GM23338 (cell line): ENCODE results near the gene CEACAM21.

Source experiments
- CREB1 ChIP-seq: fragments of 250-450 bp; sonication (Bioruptor Pico); IDR thresholded peaks from 2 replicates; pipeline ENCODE4 v1.5.0; 2020; ENCODE audit warnings: low read depth, mild to moderate bottlenecking, moderate library complexity
- CTCF ChIP-seq, 2 experiments: fragments of 200-600 bp in 1 of 2; sonication (generic) in 1 of 2; conservative IDR thresholded peaks; 2 replicates each; pipeline versions ENCODE4 v1.5.1 to v1.6.1; 2016 to 2017; ENCODE audit warnings: antibody characterized with exemption in 2 of 2, low read depth in 2 of 2, mild to moderate bottlenecking in 2 of 2, moderate library complexity in 1 of 2
- ETS1 ChIP-seq: IDR thresholded peaks from 2 replicates; pipeline ENCODE4 v1.6.1; 2016; ENCODE audit warnings: antibody characterized with exemption
- EZH2 ChIP-seq: fragments of 200-600 bp; sonication (generic); IDR thresholded peaks from one replicate; pipeline ENCODE4 v1.8.0; 2017; ENCODE audit warnings: antibody characterized with exemption, mild to moderate bottlenecking, low read depth; ENCODE audit not compliant: unreplicated experiment
- EZH2phosphoT487 ChIP-seq: fragments of 200-600 bp; sonication (generic); IDR thresholded peaks from one replicate; pipeline ENCODE4 v1.8.1; 2018; ENCODE audit warnings: antibody characterized with exemption; ENCODE audit not compliant: unreplicated experiment
- JUNB ChIP-seq: IDR thresholded peaks from one replicate; pipeline ENCODE4 v1.6.1; 2016; ENCODE audit warnings: antibody characterized with exemption; ENCODE audit not compliant: unreplicated experiment
- NANOG ChIP-seq: IDR thresholded peaks from 2 replicates; pipeline ENCODE4 v1.6.1; 2016; ENCODE audit warnings: antibody characterized with exemption, borderline replicate concordance
- POLR2AphosphoS5 ChIP-seq: IDR thresholded peaks from 2 replicates; pipeline ENCODE4 v1.6.1; 2016; ENCODE audit warnings: antibody characterized with exemption, low read depth
- REST ChIP-seq: IDR thresholded peaks from one replicate; pipeline ENCODE4 v1.6.1; 2018; ENCODE audit warnings: antibody characterized with exemption; ENCODE audit not compliant: unreplicated experiment
- STAT1 ChIP-seq: IDR thresholded peaks from one replicate; pipeline ENCODE4 v1.6.1; 2016; ENCODE audit warnings: antibody characterized with exemption; ENCODE audit not compliant: unreplicated experiment
- ZNF114 ChIP-seq: fragments of 250-450 bp; sonication (Bioruptor Pico); IDR thresholded peaks from 2 replicates; pipeline ENCODE4 v1.5.0; 2020; ENCODE audit warnings: mild to moderate bottlenecking, moderate library complexity
- ZNF331 ChIP-seq: fragments of 250-450 bp; sonication (Bioruptor Pico); IDR thresholded peaks from 2 replicates; pipeline ENCODE4 v1.5.0; 2020; ENCODE audit warnings: low read depth, mild to moderate bottlenecking, moderate library complexity
- ZNF462 ChIP-seq: fragments of 250-450 bp; sonication (Bioruptor Pico); IDR thresholded peaks from 2 replicates; pipeline ENCODE4 v1.5.0; 2020; ENCODE audit warnings: mild to moderate bottlenecking, moderate library complexity

GRCh38 chr19:41595258-41595889, 19.4 kb downstream of the CEACAM21 start:
- TF ChIP-seq CTCF (conservative IDR thresholded peaks at IDR 0.05; ENCODE audit: low read depth in 2 of 2): peak; percentile 79 to 84
- TF ChIP-seq ZNF114 (CRISPR knock-in tag): no peak
- no peak for TF ChIP-seq EZH2
- TF ChIP-seq CREB1 (CRISPR knock-in tag): no peak
- TF ChIP-seq REST: no peak
- TF ChIP-seq JUNB: no peak
- no peak for TF ChIP-seq EZH2phosphoT487
- TF ChIP-seq POLR2AphosphoS5: no peak
- no peak for TF ChIP-seq ETS1
- no peak for TF ChIP-seq NANOG
- no peak for TF ChIP-seq STAT1
- no peak for TF ChIP-seq ZNF462
- TF ChIP-seq ZNF331 (CRISPR knock-in tag): no peak
